Natural killer cell (primary cell): ENCODE data around the gene AJUBA. TPM values are rescaled to one million over a fixed set of nuclear protein-coding genes. Genes with fewer than 3 reads are reported as not detected.

Experiments used
- ATAC-seq, 3 donors: fragments of 150-1000 bp in 2 of 3; fragments of 200-7000 bp in 1 of 3; cut with Tn5 transposase; 1 replicate in 1 of 3; 2 replicates in 2 of 3; pipeline ENCODE4 v1.10.0; 2021; ENCODE audit warnings: mild to moderate bottlenecking in 2 of 3, moderate library complexity in 2 of 3
- DNase-seq, 2 donors: peaks; one replicate each; pipeline versions ENCODE4 v3.0.0 to v3.0.0-alpha.2; 2013 to 2021; ENCODE audit warnings: mixed read lengths in 1 of 2
- H3K27ac ChIP-seq: one replicate; pipeline ENCODE4 v1.5.1; 2013; ENCODE audit warnings: mild to moderate bottlenecking, low read length
- H3K27me3 ChIP-seq: one replicate; pipeline ENCODE4 v1.6.1; 2013; ENCODE audit warnings: low read length; ENCODE audit not compliant: control insufficient read depth, insufficient read depth
- H3K36me3 ChIP-seq: one replicate; pipeline ENCODE4 v1.6.1; 2013; ENCODE audit warnings: low read length; ENCODE audit not compliant: control insufficient read depth, insufficient read depth
- H3K4me1 ChIP-seq: one replicate; pipeline ENCODE4 v1.6.1; 2013; ENCODE audit warnings: low read length; ENCODE audit not compliant: control insufficient read depth, insufficient read depth
- H3K4me3 ChIP-seq: one replicate; pipeline ENCODE4 v1.5.1; 2013; ENCODE audit warnings: low read length
- H3K9me3 ChIP-seq: one replicate; pipeline ENCODE4 v1.6.1; 2013; ENCODE audit warnings: low read length; ENCODE audit not compliant: control insufficient read depth, insufficient read depth
- H3K27ac Mint-ChIP-seq, 2 donors: one replicate each; pipeline ENCODE4 v1.8.0; 2022; ENCODE audit warnings: mild to moderate bottlenecking in 2 of 2, mixed read lengths in 2 of 2, moderate library complexity in 1 of 2
- H3K27me3 Mint-ChIP-seq, 2 donors: one replicate each; pipeline ENCODE4 v1.8.0; 2022; ENCODE audit warnings: low read depth in 2 of 2, mixed read lengths in 2 of 2
- H3K36me3 Mint-ChIP-seq: one replicate; pipeline ENCODE4 v1.8.0; 2022; ENCODE audit warnings: mixed read lengths
- H3K4me1 Mint-ChIP-seq, 2 donors: one replicate each; pipeline ENCODE4 v1.8.0; 2022; ENCODE audit warnings: mixed read lengths in 2 of 2
- H3K4me3 Mint-ChIP-seq: one replicate; pipeline ENCODE4 v1.8.0; 2022; ENCODE audit warnings: mild to moderate bottlenecking, moderate library complexity, mixed read lengths
- H3K9me3 Mint-ChIP-seq, 2 donors: one replicate each; pipeline ENCODE4 v1.8.0; 2022; ENCODE audit warnings: mixed read lengths in 2 of 2
- WGBS: methylation state at CpG from one replicate; pipeline ENCODE4 v1.1.7; 2013; ENCODE audit warnings: missing lambda C conversion rate; ENCODE audit not compliant: insufficient coverage; 5-methylcytosine and 5-hydroxymethylcytosine counted together
- intact Hi-C: fragments of 100-400 bp; cut with micrococcal nuclease; formaldehyde crosslinking; loops from one replicate; pipeline ENCODE4 v1.14.2; 2022
- total RNA-seq, 4 donors: library from RNA; stranded (reverse); fragments of 120-200 nt in 1 of 4; gene quantifications; one replicate each; pipeline versions ENCODE4 v1.2.3 to v1.2.4, GENCODE V29; 2013 to 2022
- TF ChIP-seq, protein P1 (sequence below): fragments of 200-600 bp; IDR thresholded peaks from one replicate; pipeline ENCODE4 v1.8.0; 2022; ENCODE audit warnings: antibody characterized with exemption

The AJUBA gene
- total RNA-seq, 3 donors from 2014 or later (not counting 1 experiment from before 2014, with no cell fraction given): 0.45 to 0.61 (median 0.56) TPM

DNA sequence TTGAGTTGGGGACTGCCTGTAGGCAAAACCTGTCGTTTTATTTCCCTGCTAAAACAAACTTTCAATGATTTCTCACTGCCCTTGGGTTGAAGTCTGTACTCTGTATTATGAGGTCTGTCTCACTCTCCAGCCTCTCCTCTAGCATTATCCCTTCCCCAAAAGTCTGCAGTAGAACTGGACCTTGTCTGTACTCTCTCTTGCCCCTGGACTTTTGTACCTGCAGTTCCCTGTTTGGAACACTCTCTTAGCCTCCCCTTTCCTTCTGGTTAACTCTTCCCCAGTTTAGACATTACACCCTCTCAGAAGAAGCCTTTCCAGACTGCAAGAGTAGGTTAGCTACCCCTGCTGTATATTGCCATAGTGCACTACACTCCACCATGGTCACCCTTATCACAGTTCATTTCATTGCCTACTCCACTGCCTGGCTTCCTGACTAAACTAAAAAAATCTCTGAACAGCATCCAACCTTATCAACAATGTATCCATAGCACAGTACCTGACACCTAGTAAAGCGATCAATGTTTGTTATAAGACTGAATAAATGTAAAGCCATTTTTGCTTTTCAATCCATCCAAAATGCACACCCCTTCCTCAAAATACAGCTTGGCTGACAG, 3.6 kb upstream of the AJUBA start:
- no peaks in the 10 kb centered on the region for H3K9me3 Mint-ChIP-seq
- DNase-seq: no peak
- H3K4me3 ChIP-seq: no peak overlapping the region
- peaks cover 21% of the 10 kb centered on the region for H3K4me1 ChIP-seq
- H3K27me3 Mint-ChIP-seq: peaks cover 0 to 1% of the 10 kb centered on the region in 2 donors
- H3K4me1 Mint-ChIP-seq: no peaks in the 10 kb centered on the region
- intact Hi-C loops: loop anchor here (1.0 to 2.0 kb wide), 2 partner anchors 72 to 415 kb away; no protein-coding TSS in a partner anchor
- peaks cover 13% of the 10 kb centered on the region for H3K27me3 ChIP-seq
- no peak for ATAC-seq
- WGBS: 75% methylated on average over 1 of the region's 2 CpGs
- no peak overlapping the region for H3K4me3 Mint-ChIP-seq
- H3K27ac ChIP-seq: no peak overlapping the region
- H3K36me3 Mint-ChIP-seq: no peaks in the 10 kb centered on the region
- TF ChIP-seq, protein P1, sequence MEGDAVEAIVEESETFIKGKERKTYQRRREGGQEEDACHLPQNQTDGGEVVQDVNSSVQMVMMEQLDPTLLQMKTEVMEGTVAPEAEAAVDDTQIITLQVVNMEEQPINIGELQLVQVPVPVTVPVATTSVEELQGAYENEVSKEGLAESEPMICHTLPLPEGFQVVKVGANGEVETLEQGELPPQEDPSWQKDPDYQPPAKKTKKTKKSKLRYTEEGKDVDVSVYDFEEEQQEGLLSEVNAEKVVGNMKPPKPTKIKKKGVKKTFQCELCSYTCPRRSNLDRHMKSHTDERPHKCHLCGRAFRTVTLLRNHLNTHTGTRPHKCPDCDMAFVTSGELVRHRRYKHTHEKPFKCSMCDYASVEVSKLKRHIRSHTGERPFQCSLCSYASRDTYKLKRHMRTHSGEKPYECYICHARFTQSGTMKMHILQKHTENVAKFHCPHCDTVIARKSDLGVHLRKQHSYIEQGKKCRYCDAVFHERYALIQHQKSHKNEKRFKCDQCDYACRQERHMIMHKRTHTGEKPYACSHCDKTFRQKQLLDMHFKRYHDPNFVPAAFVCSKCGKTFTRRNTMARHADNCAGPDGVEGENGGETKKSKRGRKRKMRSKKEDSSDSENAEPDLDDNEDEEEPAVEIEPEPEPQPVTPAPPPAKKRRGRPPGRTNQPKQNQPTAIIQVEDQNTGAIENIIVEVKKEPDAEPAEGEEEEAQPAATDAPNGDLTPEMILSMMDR: no peak
- peaks cover 9% of the 10 kb centered on the region for H3K36me3 ChIP-seq
- H3K27ac Mint-ChIP-seq: no peak overlapping the region
- H3K9me3 ChIP-seq: no peaks in the 10 kb centered on the region

DNA sequence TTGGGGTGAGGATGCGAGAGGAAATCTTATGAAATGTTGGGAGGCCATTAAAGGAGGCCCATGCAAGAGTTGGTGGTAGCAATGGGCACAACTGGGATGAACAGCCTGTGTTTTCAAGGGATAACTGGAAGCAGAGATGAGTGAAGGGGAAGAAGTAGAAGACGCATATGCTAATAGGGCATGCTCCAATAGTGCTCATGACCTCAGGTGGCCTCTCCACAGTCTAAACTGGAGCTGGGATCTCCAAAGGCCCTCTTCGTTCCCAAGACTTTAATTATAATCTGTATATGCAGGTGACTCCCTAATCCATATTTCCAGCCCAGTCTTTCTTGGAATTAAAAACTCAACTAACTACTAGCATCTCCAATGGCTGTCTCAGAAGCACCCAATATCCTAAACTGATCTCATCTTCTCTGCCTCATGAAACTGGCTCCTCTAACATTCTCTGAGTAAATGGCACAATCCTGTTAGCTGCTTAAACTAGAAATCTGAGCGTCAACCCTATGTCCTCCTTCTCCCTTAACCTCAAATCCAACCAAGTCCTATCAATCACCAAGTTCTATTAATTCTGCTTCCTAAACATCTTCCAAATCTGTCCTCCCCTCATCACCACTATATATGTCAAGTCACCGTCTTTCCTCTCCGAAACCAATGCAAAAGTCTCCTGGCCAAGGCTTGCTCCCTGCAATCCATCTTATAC, 2.8 kb upstream of the AJUBA start:
- Histone ChIP-seq H3K27ac (no peak overlapping the region), H3K27me3 (peaks cover 16% of the 10 kb centered on the region), H3K4me3 (no peak overlapping the region), H3K4me1 (peaks cover 28% of the 10 kb centered on the region), H3K36me3 (peaks cover 9% of the 10 kb centered on the region), H3K9me3 (no peaks in the 10 kb centered on the region)
- ATAC-seq (no peak), DNase-seq (no peak)
- Mint-ChIP-seq H3K4me3 (no peak overlapping the region), H3K4me1 (peaks cover under 1 to 1% of the 10 kb centered on the region in 2 donors), H3K36me3 (no peaks in the 10 kb centered on the region), H3K27me3 (peaks cover 0 to 3% of the 10 kb centered on the region in 2 donors), H3K9me3 (no peaks in the 10 kb centered on the region), H3K27ac (no peak overlapping the region)
- intact Hi-C loops: loop anchor here (5.0 kb wide), 1 partner anchor 163 kb away; no protein-coding TSS in a partner anchor
- TF ChIP-seq, protein P1: no peak
- 97% methylated on average over 6 of the region's 6 CpGs for WGBS

DNA sequence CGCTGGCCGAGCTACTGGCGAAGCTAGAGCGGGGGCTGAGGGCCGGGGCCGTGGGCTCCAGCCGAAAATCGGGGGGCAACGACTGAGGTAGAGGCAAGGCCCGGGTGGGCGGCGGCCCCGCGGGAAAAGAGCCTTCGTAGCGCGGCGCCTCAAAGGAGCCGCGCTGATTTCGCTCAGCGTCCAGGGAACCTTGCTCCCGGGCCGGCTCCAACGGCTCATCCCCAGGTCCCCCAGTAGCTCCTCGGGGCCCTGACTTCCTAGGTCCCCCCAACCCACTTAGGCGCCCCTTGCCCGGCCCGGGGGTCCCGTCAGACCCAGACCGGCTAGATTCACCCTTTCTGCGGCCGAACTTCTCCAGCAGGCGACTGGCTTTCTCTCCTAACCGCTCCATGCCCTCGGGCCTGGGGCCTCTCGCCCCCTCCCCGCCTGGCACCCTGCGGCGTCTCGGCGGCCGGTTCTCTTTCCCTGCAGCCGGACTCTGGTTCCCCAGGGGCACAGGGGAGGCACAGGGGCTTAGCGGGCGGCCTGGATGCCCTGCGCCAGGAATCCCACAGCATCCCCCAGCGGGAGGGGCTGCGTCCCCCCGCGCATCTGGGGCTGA, 375 bp downstream of the AJUBA start:
- Mint-ChIP-seq H3K9me3 (no peaks in the 10 kb centered on the region), H3K27ac (no peak overlapping the region), H3K36me3 (no peaks in the 10 kb centered on the region), H3K4me3 (no peak overlapping the region), H3K27me3 (peaks cover 0 to 12% of the 10 kb centered on the region in 2 donors), H3K4me1 (peaks cover 4 to 6% of the 10 kb centered on the region in 2 donors)
- intact Hi-C loops: loop anchor here (2.0 to 5.0 kb wide), 2 partner anchors 160 to 595 kb away; no protein-coding TSS in a partner anchor
- no peaks in the 10 kb centered on the region for H3K36me3 ChIP-seq
- ATAC-seq: no peak
- H3K27ac ChIP-seq: no peak overlapping the region
- H3K4me1 ChIP-seq: peaks cover 28% of the 10 kb centered on the region
- 2% methylated on average over 51 of the region's 51 CpGs for WGBS
- H3K4me3 ChIP-seq: peak overlapping the region; percentile 65
- TF ChIP-seq, protein P1: no peak
- DNase-seq: no peak
- no peaks in the 10 kb centered on the region for H3K9me3 ChIP-seq
- peaks cover 16% of the 10 kb centered on the region for H3K27me3 ChIP-seq
